HEK293 (cell line): ENCODE results near the gene CHMP4B.

Experiments used
- CTCF ChIA-PET: fragments of 350-600 bp; formaldehyde crosslinking; extraction: SDS; loops from one replicate; lab custom pipeline; 2021; ENCODE audit warnings: antibody characterized with exemption; lab: Yijun Ruan, JAX
- POLR2A ChIA-PET: fragments of 300-600 bp; formaldehyde crosslinking; extraction: SDS; loops from one replicate; lab custom pipeline; 2020; ENCODE audit warnings: antibody characterized with exemption, inconsistent platforms; lab: Yijun Ruan, JAX
- H3K27ac ChIP-seq: fragments of 200-500 bp; sonication (Bioruptor generic); 2 replicates; pipeline ENCODE4 v1.5.1; 2014; ENCODE audit warnings: low read depth, low read length, control low read depth, inconsistent platforms; ENCODE audit errors: extremely low read depth
- H3K36me3 ChIP-seq, 2 experiments: fragments of 200-500 bp in 1 of 2; sonication (Bioruptor generic) in 1 of 2; 1 replicate in 1 of 2; 2 replicates in 1 of 2; pipeline ENCODE4 v1.5.1; 2014 to 2017; ENCODE audit warnings: inconsistent platforms in 2 of 2, low read length in 2 of 2; ENCODE audit not compliant: control insufficient read depth in 2 of 2, insufficient read depth in 1 of 2
- H3K4me1 ChIP-seq: fragments of 200-500 bp; sonication (Bioruptor generic); 2 replicates; pipeline ENCODE4 v1.5.1; 2014; ENCODE audit warnings: mild to moderate bottlenecking, low read length, inconsistent platforms; ENCODE audit not compliant: control insufficient read depth, insufficient read depth
- H3K4me3 ChIP-seq: 2 replicates; pipeline ENCODE4 v1.5.1; 2011; ENCODE audit warnings: low read depth, mild to moderate bottlenecking, control low read depth, low read length, moderate library complexity
- H3K9me3 ChIP-seq: fragments of 200-500 bp; sonication (Bioruptor generic); 2 replicates; pipeline ENCODE4 v1.5.1; 2014; ENCODE audit warnings: low read depth, low read length, inconsistent platforms; ENCODE audit not compliant: control insufficient read depth, insufficient read depth
- CTCF ChIP-seq: fragments of 450-650 bp; formaldehyde crosslinking; IDR thresholded peaks from 2 replicates; pipeline ENCODE4 v1.5.1; 2016; ENCODE audit warnings: missing biosample characterization, missing genetic modification characterization
- GFI1B ChIP-seq: fragments of 450-650 bp; formaldehyde crosslinking; IDR thresholded peaks from 2 replicates; pipeline ENCODE4 v1.5.1; 2016; ENCODE audit warnings: missing biosample characterization, missing genetic modification characterization
- HIC1 ChIP-seq: fragments of 450-650 bp; formaldehyde crosslinking; IDR thresholded peaks from 2 replicates; pipeline ENCODE4 v1.5.1; 2016; ENCODE audit warnings: missing biosample characterization, missing genetic modification characterization
- OSR2 ChIP-seq: fragments of 450-650 bp; formaldehyde crosslinking; IDR thresholded peaks from 2 replicates; pipeline ENCODE4 v1.5.1; 2016; ENCODE audit warnings: missing biosample characterization, missing genetic modification characterization
- PRDM1 ChIP-seq: fragments of 450-650 bp; formaldehyde crosslinking; IDR thresholded peaks from 2 replicates; pipeline ENCODE4; 2016; ENCODE audit warnings: missing biosample characterization, missing genetic modification characterization
- TSHZ1 ChIP-seq: fragments of 450-650 bp; formaldehyde crosslinking; IDR thresholded peaks from 2 replicates; pipeline ENCODE4 v1.5.1; 2016; ENCODE audit warnings: missing biosample characterization, missing genetic modification characterization, borderline replicate concordance
- YY2 ChIP-seq: fragments of 450-650 bp; formaldehyde crosslinking; IDR thresholded peaks from 2 replicates; pipeline ENCODE4 v1.5.1; 2016; ENCODE audit warnings: missing biosample characterization, missing genetic modification characterization
- ZBTB17 ChIP-seq: fragments of 450-650 bp; formaldehyde crosslinking; IDR thresholded peaks from 2 replicates; pipeline ENCODE4 v1.5.1; 2016; ENCODE audit warnings: missing biosample characterization, missing genetic modification characterization
- ZBTB6 ChIP-seq: fragments of 450-650 bp; formaldehyde crosslinking; IDR thresholded peaks from 2 replicates; pipeline ENCODE4 v1.5.1; 2017; ENCODE audit warnings: missing biosample characterization, missing genetic modification characterization
- ZFHX2 ChIP-seq: fragments of 450-650 bp; formaldehyde crosslinking; conservative IDR thresholded peaks from 2 replicates; pipeline ENCODE4 v1.5.1; 2016; ENCODE audit warnings: missing biosample characterization, missing genetic modification characterization
- ZNF266 ChIP-seq: fragments of 450-650 bp; formaldehyde crosslinking; IDR thresholded peaks from 2 replicates; pipeline ENCODE4 v1.5.1; 2016; ENCODE audit warnings: missing biosample characterization, missing genetic modification characterization, low read depth
- ZNF311 ChIP-seq: fragments of 450-650 bp; formaldehyde crosslinking; IDR thresholded peaks from 2 replicates; pipeline ENCODE4 v1.5.1; 2017; ENCODE audit warnings: missing biosample characterization, missing genetic modification characterization, borderline replicate concordance
- ZNF324 ChIP-seq: fragments of 450-650 bp; formaldehyde crosslinking; IDR thresholded peaks from 2 replicates; pipeline ENCODE4 v1.5.1; 2016; ENCODE audit warnings: missing biosample characterization, missing genetic modification characterization
- ZNF354C ChIP-seq: fragments of 450-650 bp; formaldehyde crosslinking; IDR thresholded peaks from 2 replicates; pipeline ENCODE4 v1.5.1; 2016; ENCODE audit warnings: missing biosample characterization, missing genetic modification characterization, low read depth, borderline replicate concordance
- ZNF366 ChIP-seq: fragments of 450-650 bp; formaldehyde crosslinking; conservative IDR thresholded peaks from 2 replicates; pipeline ENCODE4 v1.5.1; 2016; ENCODE audit warnings: missing biosample characterization, missing genetic modification characterization
- ZNF416 ChIP-seq: fragments of 450-650 bp; formaldehyde crosslinking; IDR thresholded peaks from 2 replicates; pipeline ENCODE4 v1.5.1; 2016; ENCODE audit warnings: missing biosample characterization, missing genetic modification characterization
- ZNF514 ChIP-seq: fragments of 450-650 bp; formaldehyde crosslinking; IDR thresholded peaks from 2 replicates; pipeline ENCODE4 v1.5.1; 2016; ENCODE audit warnings: missing biosample characterization, missing genetic modification characterization
- ZNF529 ChIP-seq: fragments of 450-650 bp; formaldehyde crosslinking; IDR thresholded peaks from 2 replicates; pipeline ENCODE4 v1.5.1; 2017; ENCODE audit warnings: missing genetic modification characterization, missing biosample characterization; ENCODE audit not compliant: insufficient replicate concordance
- ZNF548 ChIP-seq: fragments of 450-650 bp; formaldehyde crosslinking; IDR thresholded peaks from 2 replicates; pipeline ENCODE4 v1.5.1; 2016; ENCODE audit warnings: missing biosample characterization, missing genetic modification characterization
- ZNF549 ChIP-seq: fragments of 450-650 bp; IDR thresholded peaks from 2 replicates; pipeline ENCODE4 v1.5.1; 2018; ENCODE audit warnings: missing biosample characterization, missing genetic modification characterization, mild to moderate bottlenecking, inconsistent platforms, moderate library complexity
- ZNF555 ChIP-seq: fragments of 450-650 bp; formaldehyde crosslinking; conservative IDR thresholded peaks from 2 replicates; pipeline ENCODE4 v1.5.1; 2017; ENCODE audit warnings: missing biosample characterization, mild to moderate bottlenecking, missing genetic modification characterization, inconsistent platforms
- ZNF560 ChIP-seq: fragments of 450-650 bp; formaldehyde crosslinking; IDR thresholded peaks from 2 replicates; pipeline ENCODE4 v1.5.1; 2017; ENCODE audit warnings: missing biosample characterization, missing genetic modification characterization, borderline replicate concordance
- ZNF704 ChIP-seq: fragments of 450-650 bp; formaldehyde crosslinking; IDR thresholded peaks from 2 replicates; pipeline ENCODE4 v1.5.1; 2016; ENCODE audit warnings: missing biosample characterization, missing genetic modification characterization
- ZNF76 ChIP-seq: fragments of 450-650 bp; formaldehyde crosslinking; IDR thresholded peaks from 2 replicates; pipeline ENCODE4; 2016; ENCODE audit warnings: low read depth, missing biosample characterization, missing genetic modification characterization, borderline replicate concordance

The CHMP4B gene

GRCh38 chr20:33828967-33829560, 17.9 kb downstream of the CHMP4B start:
- Histone ChIP-seq H3K4me1 (peaks cover 26% of the 10 kb centered on the region), H3K4me3 (no peak overlapping the region), H3K36me3 (no peaks in the 10 kb centered on the region), H3K27ac (peak overlapping the region; percentile 38; the same call in 1 of the 2 replicates), H3K9me3 (no peaks in the 10 kb centered on the region)
- TF ChIP-seq ZNF555 (tag by site-specific recombination) (no peak), ZBTB17 (0 out of 2 replicates have a peak, but pooled peaks have one; percentile 8), ZNF416 (tag by site-specific recombination) (no peak), PRDM1 (tag by site-specific recombination) (0 out of 2 replicates have a peak, but pooled peaks have one; percentile 15), CTCF (tag by site-specific recombination) (no peak), TSHZ1 (tag by site-specific recombination) (no peak)
- ChIA-PET CTCF (no interaction called here), POLR2A (no interaction called here)

GRCh38 chr20:33829636-33830035, 18.5 kb downstream of the CHMP4B start:
- Histone ChIP-seq H3K27ac (no peak overlapping the region), H3K4me3 (no peak overlapping the region), H3K9me3 (no peaks in the 10 kb centered on the region), H3K36me3 (no peaks in the 10 kb centered on the region; a peak in 1 of 3 replicates), H3K4me1 (peaks cover 26% of the 10 kb centered on the region)
- TF ChIP-seq HIC1 (tag by site-specific recombination) (no peak), GFI1B (tag by site-specific recombination) (no peak), ZNF514 (tag by site-specific recombination) (no peak), OSR2 (tag by site-specific recombination) (no peak), ZNF266 (no peak), ZFHX2 (tag by site-specific recombination) (no peak), ZNF548 (no peak), ZNF324 (tag by site-specific recombination) (no peak), ZNF560 (tag by site-specific recombination) (no peak), ZNF704 (no peak), ZNF354C (tag by site-specific recombination) (no peak), ZNF549 (tag by site-specific recombination) (no peak), ZNF529 (tag by site-specific recombination) (no peak), ZBTB6 (tag by site-specific recombination) (no peak), ZNF366 (no peak), ZNF311 (tag by site-specific recombination) (no peak), ZNF76 (tag by site-specific recombination) (no peak), YY2 (no peak)
- ChIA-PET POLR2A (no interaction called here), CTCF (interaction anchor here (0.6 kb wide), 1 partner anchor 33 kb away, joined by 3 read pairs; no protein-coding TSS in a partner anchor)
